Neural cell (in vitro differentiated cells): ENCODE data around the gene ERICH4.

ENCODE experiments used
- EP300 ChIP-seq: fragments of 450-650 bp; conservative IDR thresholded peaks from 2 replicates; pipeline ENCODE4 v1.6.1; 2014; ENCODE audit warnings: antibody characterized with exemption, mild to moderate bottlenecking, moderate library complexity; ENCODE audit not compliant: poor library complexity, severe bottlenecking
- EZH2 ChIP-seq: fragments of 200-600, 300-800 bp; shearing (Covaris generic), sonication (generic); IDR thresholded peaks from 2 replicates; pipeline ENCODE4 v1.6.1; 2014; ENCODE audit warnings: antibody characterized with exemption, low read length, borderline replicate concordance, mild to moderate bottlenecking; ENCODE audit not compliant: insufficient read depth, poor library complexity, severe bottlenecking
- MXI1 ChIP-seq: fragments of 450-650 bp; conservative IDR thresholded peaks from 2 replicates; pipeline ENCODE4 v1.6.1; 2014; ENCODE audit warnings: antibody characterized with exemption, mild to moderate bottlenecking; ENCODE audit not compliant: poor library complexity, severe bottlenecking
- POLR2AphosphoS5 ChIP-seq: IDR thresholded peaks from 2 replicates; pipeline ENCODE4 v1.6.1; 2012
- RAD21 ChIP-seq: fragments of 450-650 bp; conservative IDR thresholded peaks from 2 replicates; pipeline ENCODE4 v1.6.1; 2014; ENCODE audit warnings: antibody characterized with exemption, mild to moderate bottlenecking, moderate library complexity
- SMC3 ChIP-seq: fragments of 450-650 bp; conservative IDR thresholded peaks from 2 replicates; pipeline ENCODE4 v1.6.1; 2014; ENCODE audit warnings: antibody characterized with exemption, mild to moderate bottlenecking, moderate library complexity; ENCODE audit not compliant: poor library complexity
- TF ChIP-seq, protein P1 (sequence below): fragments of 450-650 bp; IDR thresholded peaks from 2 replicates; pipeline ENCODE4 v1.5.1; 2014; ENCODE audit warnings: antibody characterized with exemption, mild to moderate bottlenecking, moderate library complexity; ENCODE audit not compliant: poor library complexity, severe bottlenecking
- TF ChIP-seq, protein P2 (sequence below): IDR thresholded peaks from 2 replicates; pipeline ENCODE4 v1.6.1; 2012; ENCODE audit warnings: borderline replicate concordance

GRCh38 chr19:41478875-41479756 is 36.2 kb downstream of the ERICH4 start:
- TF ChIP-seq EP300 (no peak), EZH2 (no peak), POLR2AphosphoS5 (no peak), RAD21 (no peak), MXI1 (no peak), SMC3 (no peak)
- TF ChIP-seq, protein P1, sequence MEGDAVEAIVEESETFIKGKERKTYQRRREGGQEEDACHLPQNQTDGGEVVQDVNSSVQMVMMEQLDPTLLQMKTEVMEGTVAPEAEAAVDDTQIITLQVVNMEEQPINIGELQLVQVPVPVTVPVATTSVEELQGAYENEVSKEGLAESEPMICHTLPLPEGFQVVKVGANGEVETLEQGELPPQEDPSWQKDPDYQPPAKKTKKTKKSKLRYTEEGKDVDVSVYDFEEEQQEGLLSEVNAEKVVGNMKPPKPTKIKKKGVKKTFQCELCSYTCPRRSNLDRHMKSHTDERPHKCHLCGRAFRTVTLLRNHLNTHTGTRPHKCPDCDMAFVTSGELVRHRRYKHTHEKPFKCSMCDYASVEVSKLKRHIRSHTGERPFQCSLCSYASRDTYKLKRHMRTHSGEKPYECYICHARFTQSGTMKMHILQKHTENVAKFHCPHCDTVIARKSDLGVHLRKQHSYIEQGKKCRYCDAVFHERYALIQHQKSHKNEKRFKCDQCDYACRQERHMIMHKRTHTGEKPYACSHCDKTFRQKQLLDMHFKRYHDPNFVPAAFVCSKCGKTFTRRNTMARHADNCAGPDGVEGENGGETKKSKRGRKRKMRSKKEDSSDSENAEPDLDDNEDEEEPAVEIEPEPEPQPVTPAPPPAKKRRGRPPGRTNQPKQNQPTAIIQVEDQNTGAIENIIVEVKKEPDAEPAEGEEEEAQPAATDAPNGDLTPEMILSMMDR, result no peak
- TF ChIP-seq, protein P2, sequence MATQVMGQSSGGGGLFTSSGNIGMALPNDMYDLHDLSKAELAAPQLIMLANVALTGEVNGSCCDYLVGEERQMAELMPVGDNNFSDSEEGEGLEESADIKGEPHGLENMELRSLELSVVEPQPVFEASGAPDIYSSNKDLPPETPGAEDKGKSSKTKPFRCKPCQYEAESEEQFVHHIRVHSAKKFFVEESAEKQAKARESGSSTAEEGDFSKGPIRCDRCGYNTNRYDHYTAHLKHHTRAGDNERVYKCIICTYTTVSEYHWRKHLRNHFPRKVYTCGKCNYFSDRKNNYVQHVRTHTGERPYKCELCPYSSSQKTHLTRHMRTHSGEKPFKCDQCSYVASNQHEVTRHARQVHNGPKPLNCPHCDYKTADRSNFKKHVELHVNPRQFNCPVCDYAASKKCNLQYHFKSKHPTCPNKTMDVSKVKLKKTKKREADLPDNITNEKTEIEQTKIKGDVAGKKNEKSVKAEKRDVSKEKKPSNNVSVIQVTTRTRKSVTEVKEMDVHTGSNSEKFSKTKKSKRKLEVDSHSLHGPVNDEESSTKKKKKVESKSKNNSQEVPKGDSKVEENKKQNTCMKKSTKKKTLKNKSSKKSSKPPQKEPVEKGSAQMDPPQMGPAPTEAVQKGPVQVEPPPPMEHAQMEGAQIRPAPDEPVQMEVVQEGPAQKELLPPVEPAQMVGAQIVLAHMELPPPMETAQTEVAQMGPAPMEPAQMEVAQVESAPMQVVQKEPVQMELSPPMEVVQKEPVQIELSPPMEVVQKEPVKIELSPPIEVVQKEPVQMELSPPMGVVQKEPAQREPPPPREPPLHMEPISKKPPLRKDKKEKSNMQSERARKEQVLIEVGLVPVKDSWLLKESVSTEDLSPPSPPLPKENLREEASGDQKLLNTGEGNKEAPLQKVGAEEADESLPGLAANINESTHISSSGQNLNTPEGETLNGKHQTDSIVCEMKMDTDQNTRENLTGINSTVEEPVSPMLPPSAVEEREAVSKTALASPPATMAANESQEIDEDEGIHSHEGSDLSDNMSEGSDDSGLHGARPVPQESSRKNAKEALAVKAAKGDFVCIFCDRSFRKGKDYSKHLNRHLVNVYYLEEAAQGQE, result no peak
